K562 (cell line): ENCODE results near the gene SELENOO. TPM values are rescaled to one million over a fixed set of nuclear protein-coding genes. Genes with fewer than 3 reads are reported as not detected.

Experiments used
- ATF1 ChIP-seq, 2 experiments: fragments of 450-650 bp in 1 of 2; IDR thresholded peaks; 2 replicates each; pipeline ENCODE4 v1.6.1; 2016; ENCODE audit warnings: missing compliant biosample characterization in 1 of 2, missing genetic modification characterization in 1 of 2
- BRCA1 ChIP-seq, 2 experiments: fragments of 450-650 bp in 1 of 2; sonication (generic) in 1 of 2; formaldehyde crosslinking in 1 of 2; IDR thresholded peaks; 2 replicates each; pipeline versions ENCODE4 v1.5.0 to v1.6.1; 2017 to 2020; ENCODE audit warnings: mild to moderate bottlenecking in 1 of 2, missing genetic modification reagents in 1 of 2
- CBFA2T3 ChIP-seq: fragments of 450-650 bp; IDR thresholded peaks from 2 replicates; pipeline ENCODE4 v1.6.1; 2017
- EP300 ChIP-seq: IDR thresholded peaks from 2 replicates; pipeline ENCODE4 v1.6.1; 2012; ENCODE audit warnings: low read length, improper control_type of control experiment
- JUND ChIP-seq, 2 experiments: IDR thresholded peaks; 2 replicates in 1 of 2; 3 replicates in 1 of 2; pipeline ENCODE4 v1.6.1; 2011; ENCODE audit warnings: borderline replicate concordance in 2 of 2, low read depth in 2 of 2, low read length in 2 of 2, improper control_type of control experiment in 1 of 2, missing biosample characterization in 1 of 2, missing genetic modification characterization in 1 of 2, missing genetic modification reagents in 1 of 2
- KDM4B ChIP-seq, 2 experiments: fragments of 450-650 bp in 1 of 2; sonication (generic) in 1 of 2; IDR thresholded peaks; 2 replicates each; pipeline ENCODE4 v1.6.1; 2016 to 2017; ENCODE audit warnings: borderline replicate concordance in 2 of 2, antibody characterized with exemption in 1 of 2, low read depth in 1 of 2, mild to moderate bottlenecking in 1 of 2
- NFYB ChIP-seq: IDR thresholded peaks from 2 replicates; pipeline ENCODE4 v1.6.1; 2011; ENCODE audit warnings: mild to moderate bottlenecking, moderate library complexity; ENCODE audit not compliant: insufficient read length; ENCODE audit errors: extremely low read depth
- RBM25 ChIP-seq: fragments of 200-400 bp; formaldehyde crosslinking; IDR thresholded peaks from 2 replicates; pipeline ENCODE4 v1.6.1; 2018; ENCODE audit warnings: low read length, low read depth, moderate library complexity; ENCODE audit not compliant: severe bottlenecking
- SP2 ChIP-seq: IDR thresholded peaks from 2 replicates; pipeline ENCODE4 v1.6.1; 2011; ENCODE audit warnings: mild to moderate bottlenecking, low read depth, low read length, moderate library complexity; ENCODE audit not compliant: poor library complexity, severe bottlenecking; ENCODE audit errors: extremely low read depth
- ZBTB7A ChIP-seq: IDR thresholded peaks from 2 replicates; pipeline ENCODE4 v1.6.1; 2011; ENCODE audit warnings: low read depth, mild to moderate bottlenecking, low read length, moderate library complexity, borderline replicate concordance; ENCODE audit not compliant: control insufficient read depth
- ZC3H11A ChIP-seq: IDR thresholded peaks from 2 replicates; pipeline ENCODE4 v1.6.1; 2012; ENCODE audit warnings: low read depth, low read length, improper control_type of control experiment
- ZFX ChIP-seq: sonication (generic); formaldehyde crosslinking; IDR thresholded peaks from 2 replicates; pipeline ENCODE4 v1.8.0; 2022; ENCODE audit warnings: mild to moderate bottlenecking, missing genetic modification reagents, moderate library complexity
- polyA plus RNA-seq, 8 experiments: library from polyadenylated mRNA; depleted of rRNA in 4 of 8; stranded (reverse) in 5 of 8; unstranded in 3 of 8; fragments of >200 nt; fragmentation: Nextera tagmentation in 2 of 8; fragmentation: Illumina TruSeq in 1 of 8; extraction: Ambion mirVana in 2 of 8; extraction: Trizol in 1 of 8; gene quantifications; 2 replicates each; pipeline versions ENCODE4 v1.2.1 to v1.2.3, GENCODE V29; 2011 to 2014; ENCODE audit warnings: inconsistent platforms in 1 of 8, missing spikeins in 1 of 8
- total RNA-seq, 7 experiments: library from RNA; depleted of rRNA in 6 of 7; stranded (reverse); fragments of >200 nt in 6 of 7; fragmentation: Illumina TruSeq in 2 of 7; extraction: Trizol in 2 of 7; gene quantifications; 2 replicates each; pipeline versions ENCODE4 v1.2.1 to v1.2.3, GENCODE V29; 2011 to 2021; ENCODE audit warnings: low replicate concordance in 1 of 7
- TF ChIP-seq, protein P1 (sequence below), 2 experiments: IDR thresholded peaks in 1 of 2; conservative IDR thresholded peaks in 1 of 2; 2 replicates each; pipeline ENCODE4 v1.6.1; 2016; ENCODE audit warnings: low read depth in 2 of 2, mild to moderate bottlenecking in 1 of 2, missing compliant biosample characterization in 1 of 2, missing genetic modification characterization in 1 of 2, moderate library complexity in 1 of 2
- TF ChIP-seq, protein P2 (sequence below), 3 experiments: IDR thresholded peaks in 2 of 3; conservative IDR thresholded peaks in 1 of 3; 2 replicates each; pipeline ENCODE4 v1.5.1; 2011 to 2012; ENCODE audit warnings: low read length in 3 of 3, mild to moderate bottlenecking in 3 of 3, control low read depth in 2 of 3, improper control_type of control experiment in 1 of 3, inconsistent platforms in 1 of 3, low read depth in 1 of 3, mixed read lengths in 1 of 3, moderate library complexity in 1 of 3; ENCODE audit not compliant: insufficient read depth in 2 of 3
- TF ChIP-seq, protein P3 (sequence below): sonication (generic); formaldehyde crosslinking; IDR thresholded peaks from 2 replicates; pipeline ENCODE4 v1.8.0; 2022; ENCODE audit warnings: mild to moderate bottlenecking, missing genetic modification reagents, borderline replicate concordance

SELENOO gene
- total and polyA plus RNA-seq, 9 of the 15 experiments (the other 6 are each of a cell fraction or from before 2014, with no cell fraction given) = 0.37 to 24.9 (median 8.3) TPM

DNA sequence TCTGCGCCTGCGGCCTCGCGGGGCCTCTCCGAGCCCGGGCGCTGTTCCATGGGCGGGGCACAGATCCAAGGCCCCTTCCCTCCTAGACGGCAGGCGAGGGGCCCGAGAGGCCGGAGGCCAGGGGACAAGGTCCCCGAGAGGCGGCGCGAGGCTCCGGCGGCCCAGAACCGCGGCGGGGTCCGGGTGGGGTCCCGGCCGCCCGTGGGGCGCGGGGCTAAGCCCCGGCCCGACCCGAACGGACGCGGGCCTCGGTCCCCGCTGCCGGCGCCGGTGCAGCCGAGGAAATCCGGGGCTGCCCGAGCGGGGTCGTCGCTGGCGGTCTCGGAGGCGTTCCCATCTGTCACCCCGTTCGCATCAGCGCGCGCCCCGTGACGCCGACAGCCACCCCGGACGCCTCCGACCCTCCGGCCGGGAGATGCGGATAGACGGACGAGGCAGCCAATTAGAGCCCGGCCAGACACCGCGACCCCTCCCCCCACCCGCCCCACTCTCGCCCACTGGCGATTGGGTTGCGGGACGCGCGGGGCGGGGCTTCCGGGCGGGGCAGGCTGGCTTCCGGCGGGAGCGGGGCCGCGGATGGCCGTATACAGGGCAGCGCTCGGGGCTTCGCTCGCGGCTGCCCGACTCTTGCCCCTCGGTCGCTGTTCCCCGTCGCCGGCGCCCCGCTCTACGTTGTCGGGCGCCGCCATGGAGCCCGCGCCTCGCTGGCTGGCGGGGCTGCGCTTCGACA, at the start of gene SELENOO (continued):
- TF ChIP-seq KDM4B (IDR thresholded peaks at IDR 0.05; ENCODE audit: borderline replicate concordance in 2 of 2, low read depth in 1 of 2) (0 out of 4 replicates have a peak, but pooled peaks of 1 of the 2 experiments have one; percentile 39), ZBTB7A (peak; percentile 68; the same call in 1 of the 2 replicates), CBFA2T3 (no peak), ZFX (peak; percentile 47), JUND (IDR thresholded peaks at IDR 0.05; ENCODE audit: borderline replicate concordance, low read depth, low read length) (no peak), JUND (tag; IDR thresholded peaks at IDR 0.05; ENCODE audit: borderline replicate concordance, low read depth, low read length) (no peak), BRCA1 (IDR thresholded peaks at IDR 0.05) (no peak), BRCA1 (CRISPR knock-in tag; IDR thresholded peaks at IDR 0.05) (no peak), ATF1 (CRISPR knock-in tag; IDR thresholded peaks at IDR 0.05) (no peak), ATF1 (tag; IDR thresholded peaks at IDR 0.05) (peak; percentile 59), EP300 (no peak), NFYB (peak; percentile 69), RBM25 (peak; percentile 99), ZC3H11A (no peak), SP2 (peak; percentile 75)
- TF ChIP-seq, protein P1, sequence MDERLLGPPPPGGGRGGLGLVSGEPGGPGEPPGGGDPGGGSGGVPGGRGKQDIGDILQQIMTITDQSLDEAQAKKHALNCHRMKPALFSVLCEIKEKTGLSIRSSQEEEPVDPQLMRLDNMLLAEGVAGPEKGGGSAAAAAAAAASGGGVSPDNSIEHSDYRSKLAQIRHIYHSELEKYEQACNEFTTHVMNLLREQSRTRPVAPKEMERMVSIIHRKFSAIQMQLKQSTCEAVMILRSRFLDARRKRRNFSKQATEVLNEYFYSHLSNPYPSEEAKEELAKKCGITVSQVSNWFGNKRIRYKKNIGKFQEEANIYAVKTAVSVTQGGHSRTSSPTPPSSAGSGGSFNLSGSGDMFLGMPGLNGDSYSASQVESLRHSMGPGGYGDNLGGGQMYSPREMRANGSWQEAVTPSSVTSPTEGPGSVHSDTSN (CRISPR knock-in tag; IDR thresholded peaks at IDR 0.05; ENCODE audit: low read depth) = peak; percentile 78
- TF ChIP-seq, protein P1 (tag; conservative IDR thresholded peaks at IDR 0.05; ENCODE audit: low read depth) = peak; percentile 79
- TF ChIP-seq, protein P2, sequence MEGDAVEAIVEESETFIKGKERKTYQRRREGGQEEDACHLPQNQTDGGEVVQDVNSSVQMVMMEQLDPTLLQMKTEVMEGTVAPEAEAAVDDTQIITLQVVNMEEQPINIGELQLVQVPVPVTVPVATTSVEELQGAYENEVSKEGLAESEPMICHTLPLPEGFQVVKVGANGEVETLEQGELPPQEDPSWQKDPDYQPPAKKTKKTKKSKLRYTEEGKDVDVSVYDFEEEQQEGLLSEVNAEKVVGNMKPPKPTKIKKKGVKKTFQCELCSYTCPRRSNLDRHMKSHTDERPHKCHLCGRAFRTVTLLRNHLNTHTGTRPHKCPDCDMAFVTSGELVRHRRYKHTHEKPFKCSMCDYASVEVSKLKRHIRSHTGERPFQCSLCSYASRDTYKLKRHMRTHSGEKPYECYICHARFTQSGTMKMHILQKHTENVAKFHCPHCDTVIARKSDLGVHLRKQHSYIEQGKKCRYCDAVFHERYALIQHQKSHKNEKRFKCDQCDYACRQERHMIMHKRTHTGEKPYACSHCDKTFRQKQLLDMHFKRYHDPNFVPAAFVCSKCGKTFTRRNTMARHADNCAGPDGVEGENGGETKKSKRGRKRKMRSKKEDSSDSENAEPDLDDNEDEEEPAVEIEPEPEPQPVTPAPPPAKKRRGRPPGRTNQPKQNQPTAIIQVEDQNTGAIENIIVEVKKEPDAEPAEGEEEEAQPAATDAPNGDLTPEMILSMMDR (IDR thresholded peaks at IDR 0.05 in 2 of 3, conservative IDR thresholded peaks at IDR 0.05 in 1 of 3; ENCODE audit: insufficient read depth in 2 of 3, low read depth in 1 of 3, low read length in 3 of 3) = no peak
- TF ChIP-seq, protein P3, sequence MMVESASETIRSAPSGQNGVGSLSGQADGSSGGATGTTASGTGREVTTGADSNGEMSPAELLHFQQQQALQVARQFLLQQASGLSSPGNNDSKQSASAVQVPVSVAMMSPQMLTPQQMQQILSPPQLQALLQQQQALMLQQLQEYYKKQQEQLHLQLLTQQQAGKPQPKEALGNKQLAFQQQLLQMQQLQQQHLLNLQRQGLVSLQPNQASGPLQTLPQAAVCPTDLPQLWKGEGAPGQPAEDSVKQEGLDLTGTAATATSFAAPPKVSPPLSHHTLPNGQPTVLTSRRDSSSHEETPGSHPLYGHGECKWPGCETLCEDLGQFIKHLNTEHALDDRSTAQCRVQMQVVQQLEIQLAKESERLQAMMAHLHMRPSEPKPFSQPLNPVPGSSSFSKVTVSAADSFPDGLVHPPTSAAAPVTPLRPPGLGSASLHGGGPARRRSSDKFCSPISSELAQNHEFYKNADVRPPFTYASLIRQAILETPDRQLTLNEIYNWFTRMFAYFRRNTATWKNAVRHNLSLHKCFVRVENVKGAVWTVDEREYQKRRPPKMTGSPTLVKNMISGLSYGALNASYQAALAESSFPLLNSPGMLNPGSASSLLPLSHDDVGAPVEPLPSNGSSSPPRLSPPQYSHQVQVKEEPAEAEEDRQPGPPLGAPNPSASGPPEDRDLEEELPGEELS (CRISPR knock-in tag) = no peak
